ENCODE results near the gene NSD1. TPM values are rescaled to one million over a fixed set of nuclear protein-coding genes. Genes with fewer than 3 reads are reported as not detected.
"Not testable (repeated sequence)": the region's sequence is repeated elsewhere in the genome, so short reads cannot be mapped to it uniquely, and the experiment has no call there.

Gene NSD1
- total and polyA plus RNA-seq, 2 of the 4 experiments (the other 2 are of a cell fraction), result 7.7 to 31.0 TPM

DNA sequence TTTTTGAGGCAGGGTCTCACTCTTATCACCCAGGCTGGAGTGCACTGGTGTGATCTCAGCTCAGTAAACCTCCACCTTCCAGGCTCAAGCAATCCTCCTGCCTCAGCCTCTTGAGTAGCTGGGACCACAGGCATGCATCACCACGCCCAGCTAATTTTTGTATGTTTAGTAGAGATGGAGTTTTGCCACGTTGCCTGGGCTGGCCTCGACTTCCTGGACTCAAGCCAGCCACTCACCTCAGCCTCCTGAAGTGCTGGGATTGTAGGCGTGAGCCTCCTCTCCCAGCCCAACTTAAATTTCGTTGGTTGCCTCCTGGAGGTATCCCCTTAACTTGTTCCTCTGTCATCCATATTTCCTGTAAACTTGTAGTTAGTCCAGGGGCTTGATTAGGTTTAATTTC, 122.7 kb downstream of the NSD1 start:
- no peak for ATAC-seq (ENCODE audit: low read depth)
- BruUV-seq (replicated peaks), result no TSS peak

DNA sequence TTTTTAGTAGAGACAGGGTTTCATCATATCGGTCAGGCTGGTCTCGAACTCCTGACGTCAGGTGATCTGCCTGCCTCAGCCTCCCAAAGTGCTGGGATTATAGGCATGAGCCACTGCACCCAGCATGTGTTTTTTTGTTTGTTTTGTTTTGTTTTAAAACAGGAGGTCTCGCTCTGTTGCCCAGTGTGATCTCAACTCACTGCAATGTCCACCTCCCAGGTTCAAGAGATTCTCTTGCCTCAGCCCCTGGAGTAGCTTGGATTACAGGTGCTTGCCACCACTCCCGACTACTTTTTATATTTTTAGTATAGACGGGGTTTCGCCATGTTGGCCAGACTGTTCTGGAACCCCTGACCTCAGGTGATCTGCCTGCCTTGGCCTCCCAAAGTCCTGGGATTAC, 125.1 kb downstream of the NSD1 start:
- WGBS, 2 experiments (ENCODE audit: extremely low coverage in 2 of 2, insufficient read length in 1 of 2), result 100% methylated on average over 2 of the region's 7 CpGs; no CpG with 5 or more reads in 1 of the 2 experiments
- H4K20me1 ChIP-seq (ENCODE audit: insufficient read depth, low read length); CTCF ChIA-PET: not testable (repeated sequence)

More for the DNA sequence above, 122.7 kb downstream of the NSD1 start:
- no peak for DNase-seq
- Histone ChIP-seq H3K14ac (replicated peaks; ENCODE audit: low read depth, low read length) (no peak overlapping the region), H2AK5ac (ENCODE audit: low read depth, low read length) (no peak overlapping the region), H3K9me1 (ENCODE audit: insufficient read depth, low read length) (0 out of 2 replicates have a peak, but pooled peaks cover 4% of the 10 kb centered on the region), H2BK20ac (ENCODE audit: low read depth, low read length) (no peak overlapping the region), H3K9ac (ENCODE audit: low read depth, low read length) (no peak overlapping the region), H3K4me3 (ENCODE audit: insufficient read depth, low read depth, low read length) (no peak overlapping the region), H4K91ac (ENCODE audit: insufficient read depth, low read depth, low read length) (no peak overlapping the region), H3K36me3 (ENCODE audit: control insufficient read depth, insufficient read depth, low read length) (peaks cover 44% of the 10 kb centered on the region), H3K4me1 (ENCODE audit: control insufficient read depth, insufficient read depth, low read length) (no peaks in the 10 kb centered on the region), H3K27me3 (ENCODE audit: control insufficient read depth, insufficient read depth, low read length) (no peaks in the 10 kb centered on the region), H2BK120ac (ENCODE audit: low read depth, low read length) (no peak overlapping the region), H3K4me2 (ENCODE audit: low read depth, low read length) (no peak overlapping the region), H3K23ac (ENCODE audit: low read depth, low read length) (no peak overlapping the region), H3K79me1 (ENCODE audit: low read depth in 1 of 2, low read length in 2 of 2) (peaks cover 11 to 21% of the 10 kb centered on the region in 2 experiments; a peak in 3 of 4 replicates), H4K5ac (ENCODE audit: low read depth, low read length) (no peak overlapping the region), H4K20me1 (ENCODE audit: insufficient read depth, low read length) (no peaks in the 10 kb centered on the region), H2AK9ac (replicated peaks; ENCODE audit: low read depth, low read length, poor library complexity) (no peak overlapping the region), H2BK15ac (ENCODE audit: low read depth, low read length) (no peak overlapping the region), H2AFZ (replicated peaks; ENCODE audit: low read length, poor library complexity) (no peak overlapping the region), H3K27ac (ENCODE audit: insufficient read depth, low read length) (no peak overlapping the region), H3K18ac (ENCODE audit: low read depth, low read length) (no peak overlapping the region), H3K4ac (ENCODE audit: low read depth, low read length) (no peak overlapping the region), H4K8ac (ENCODE audit: low read depth in 2 of 2, low read length in 2 of 2) (no peak overlapping the region), H3K56ac (ENCODE audit: extremely low read depth, insufficient read depth, low read length) (no peak overlapping the region), H2BK5ac (ENCODE audit: low read depth, low read length, poor library complexity, severe bottlenecking) (no peak overlapping the region), H3K9me3 (ENCODE audit: control insufficient read depth, insufficient read depth, low read length) (no peaks in the 10 kb centered on the region)
- WGBS, 2 experiments (ENCODE audit: extremely low coverage in 2 of 2, insufficient read length in 1 of 2), result no CpG with 5 or more reads among the region's 5 CpGs
- POLR2A ChIA-PET (ENCODE audit: unreplicated experiment), result interaction anchor here (0.6 kb wide), 1 partner anchor 924 kb away, joined by 3 read pairs; no protein-coding TSS in a partner anchor
- no peak for TF ChIP-seq CHD1 (IDR thresholded peaks at IDR 0.05; ENCODE audit: low read depth, low read length)
- no peak for TF ChIP-seq RFX5 (IDR thresholded peaks at IDR 0.05; ENCODE audit: low read depth, low read length)
- CTCF ChIA-PET, result no interaction called here
- in situ Hi-C loops (cut with MboI; ENCODE audit: low sequenced_read_pairs), result no loop called here
- dilution Hi-C loops (cut with HindIII; ENCODE audit: low sequenced_read_pairs, unreplicated experiment), result no loop called here
- intact Hi-C loops (cut with micrococcal nuclease), result no loop called here

More for the DNA sequence above, 125.1 kb downstream of the NSD1 start:
- in situ Hi-C loops (cut with MboI; ENCODE audit: low sequenced_read_pairs); H2BK20ac ChIP-seq (ENCODE audit: low read depth, low read length); H3K18ac ChIP-seq (ENCODE audit: low read depth, low read length); H2BK5ac ChIP-seq (ENCODE audit: low read depth, low read length, poor library complexity, severe bottlenecking); POLR2A ChIA-PET (ENCODE audit: unreplicated experiment); H3K9me3 ChIP-seq (ENCODE audit: control insufficient read depth, insufficient read depth, low read length); H3K27me3 ChIP-seq (ENCODE audit: control insufficient read depth, insufficient read depth, low read length); H3K56ac ChIP-seq (ENCODE audit: extremely low read depth, insufficient read depth, low read length); intact Hi-C loops (cut with micrococcal nuclease); H3K9ac ChIP-seq (ENCODE audit: low read depth, low read length); dilution Hi-C loops (cut with HindIII; ENCODE audit: low sequenced_read_pairs, unreplicated experiment); H4K8ac ChIP-seq (ENCODE audit: low read depth in 2 of 2, low read length in 2 of 2); H4K91ac ChIP-seq (ENCODE audit: insufficient read depth, low read depth, low read length); H3K27ac ChIP-seq (ENCODE audit: insufficient read depth, low read length); ATAC-seq (ENCODE audit: low read depth); H2AK5ac ChIP-seq (ENCODE audit: low read depth, low read length); H3K4me3 ChIP-seq (ENCODE audit: insufficient read depth, low read depth, low read length); H3K14ac ChIP-seq (replicated peaks; ENCODE audit: low read depth, low read length); H2BK15ac ChIP-seq (ENCODE audit: low read depth, low read length); H2BK120ac ChIP-seq (ENCODE audit: low read depth, low read length); DNase-seq; H3K4ac ChIP-seq (ENCODE audit: low read depth, low read length); BruUV-seq (replicated peaks); H3K4me2 ChIP-seq (ENCODE audit: low read depth, low read length); H4K5ac ChIP-seq (ENCODE audit: low read depth, low read length); H2AK9ac ChIP-seq (replicated peaks; ENCODE audit: low read depth, low read length, poor library complexity); H2AFZ ChIP-seq (replicated peaks; ENCODE audit: low read length, poor library complexity); H3K4me1 ChIP-seq (ENCODE audit: control insufficient read depth, insufficient read depth, low read length); H3K23ac ChIP-seq (ENCODE audit: low read depth, low read length); H3K9me1 ChIP-seq (ENCODE audit: insufficient read depth, low read length): not testable (repeated sequence)
- Histone ChIP-seq H3K79me1 (ENCODE audit: low read depth in 1 of 2, low read length in 2 of 2) (peaks cover 3 to 21% of the 10 kb centered on the region in 2 experiments; a peak in 3 of 4 replicates), H3K36me3 (ENCODE audit: control insufficient read depth, insufficient read depth, low read length) (peaks cover 37% of the 10 kb centered on the region)

Measured in IMR-90 (cell line).